ENCODE measurements around the gene HSD17B14. TPM values are rescaled to one million over a fixed set of nuclear protein-coding genes. Genes with fewer than 3 reads are reported as not detected.
"Not testable (repeated sequence)": the region's sequence is repeated elsewhere in the genome, so short reads cannot be mapped to it uniquely, and the experiment has no call there.

Gene HSD17B14
- total RNA-seq, 1 donor from 2014 or later, result 9.8 TPM

DNA sequence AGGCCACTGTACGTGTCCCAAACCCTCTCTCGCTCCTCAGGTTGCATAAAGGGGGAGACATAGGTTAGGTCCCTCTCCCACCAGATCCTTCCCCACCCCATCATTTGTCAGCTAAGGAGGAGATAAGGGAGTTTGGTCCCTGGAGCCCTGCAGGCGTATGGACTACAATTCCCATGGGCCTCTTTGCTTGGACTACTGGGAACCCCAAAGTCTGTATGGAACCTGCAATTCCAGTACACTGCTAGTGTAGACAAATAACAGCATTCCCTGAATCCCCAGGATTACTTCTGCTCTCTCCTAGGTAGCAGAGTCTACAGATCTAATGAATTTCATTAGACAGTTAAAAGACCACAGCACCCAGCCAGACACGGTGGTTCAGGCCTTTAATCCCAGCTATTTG is 16.0 kb upstream of the HSD17B14 start:
- TF ChIP-seq, protein P1, sequence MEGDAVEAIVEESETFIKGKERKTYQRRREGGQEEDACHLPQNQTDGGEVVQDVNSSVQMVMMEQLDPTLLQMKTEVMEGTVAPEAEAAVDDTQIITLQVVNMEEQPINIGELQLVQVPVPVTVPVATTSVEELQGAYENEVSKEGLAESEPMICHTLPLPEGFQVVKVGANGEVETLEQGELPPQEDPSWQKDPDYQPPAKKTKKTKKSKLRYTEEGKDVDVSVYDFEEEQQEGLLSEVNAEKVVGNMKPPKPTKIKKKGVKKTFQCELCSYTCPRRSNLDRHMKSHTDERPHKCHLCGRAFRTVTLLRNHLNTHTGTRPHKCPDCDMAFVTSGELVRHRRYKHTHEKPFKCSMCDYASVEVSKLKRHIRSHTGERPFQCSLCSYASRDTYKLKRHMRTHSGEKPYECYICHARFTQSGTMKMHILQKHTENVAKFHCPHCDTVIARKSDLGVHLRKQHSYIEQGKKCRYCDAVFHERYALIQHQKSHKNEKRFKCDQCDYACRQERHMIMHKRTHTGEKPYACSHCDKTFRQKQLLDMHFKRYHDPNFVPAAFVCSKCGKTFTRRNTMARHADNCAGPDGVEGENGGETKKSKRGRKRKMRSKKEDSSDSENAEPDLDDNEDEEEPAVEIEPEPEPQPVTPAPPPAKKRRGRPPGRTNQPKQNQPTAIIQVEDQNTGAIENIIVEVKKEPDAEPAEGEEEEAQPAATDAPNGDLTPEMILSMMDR (IDR thresholded peaks at IDR 0.05), result no peak
- intact Hi-C loops (cut with DNase I), result no loop called here
- H3K9me3 ChIP-seq, result no peaks in the 10 kb centered on the region

DNA sequence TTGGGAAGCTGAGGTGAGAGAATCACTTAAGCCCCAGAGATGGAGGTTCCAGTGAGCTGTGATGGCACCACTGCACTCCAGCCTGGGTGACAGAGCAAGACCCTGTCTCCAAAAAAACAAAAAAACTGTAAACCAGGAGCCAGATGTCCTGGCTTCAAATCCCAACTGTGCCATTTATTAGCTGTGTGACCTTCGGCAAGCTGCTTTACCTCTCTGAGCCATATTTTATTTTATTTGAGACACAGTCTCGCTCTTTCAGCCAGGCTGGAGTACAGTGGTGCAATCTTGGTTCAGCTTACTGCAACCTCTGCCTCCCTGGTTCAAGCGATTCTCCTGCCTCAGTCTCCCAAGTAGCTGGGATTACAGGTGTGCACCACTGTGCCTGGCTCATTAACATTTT is 10.4 kb upstream of the HSD17B14 start:
- H3K27ac ChIP-seq, H3K27me3 ChIP-seq: not testable (repeated sequence)
- H3K36me3 ChIP-seq, result peaks cover 7 to 23% of the 10 kb centered on the region in 2 donors

More for the DNA sequence above, 16.0 kb upstream of the HSD17B14 start:
- DNase-seq (ENCODE audit: low spot score in 2 of 2), result no peak
- no peaks in the 10 kb centered on the region for H3K4me1 ChIP-seq
- H3K27me3 ChIP-seq, result no peaks in the 10 kb centered on the region
- peaks cover 5 to 6% of the 10 kb centered on the region in 2 donors for H3K36me3 ChIP-seq
- H3K4me3 ChIP-seq, result no peak overlapping the region
- H3K27ac ChIP-seq, result no peak overlapping the region

DNA sequence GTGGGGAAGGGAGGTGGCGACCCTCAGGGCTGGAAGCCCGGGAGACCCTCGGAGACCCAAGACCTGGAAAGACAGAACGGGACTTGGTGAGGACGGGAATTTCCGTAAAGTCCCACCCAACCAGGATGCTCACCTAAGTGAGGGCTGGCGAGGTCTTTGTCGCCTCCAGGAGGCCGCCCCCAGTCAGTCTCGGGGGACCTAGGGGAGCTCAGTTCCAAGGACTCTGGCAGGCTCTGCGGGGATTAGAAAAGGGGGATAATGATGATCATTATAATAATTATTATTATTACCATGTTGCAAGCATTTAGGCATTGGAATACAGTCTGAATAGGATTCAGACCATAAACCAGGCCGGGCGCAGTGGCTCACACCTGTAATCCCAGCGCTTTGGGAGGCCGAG is 9.1 kb upstream of the HSD17B14 start:
- TF ChIP-seq, protein P1 (IDR thresholded peaks at IDR 0.05), result no peak
- no peak overlapping the region for H3K27ac ChIP-seq
- no peaks in the 10 kb centered on the region for H3K4me1 ChIP-seq
- H3K4me3 ChIP-seq, result no peak overlapping the region
- no peaks in the 10 kb centered on the region for H3K9me3 ChIP-seq
- peaks cover 7 to 23% of the 10 kb centered on the region in 2 donors for H3K36me3 ChIP-seq
- intact Hi-C loops (cut with DNase I), result no loop called here
- no peaks in the 10 kb centered on the region for H3K27me3 ChIP-seq
- DNase-seq (ENCODE audit: low spot score in 2 of 2), result no peak

More for the DNA sequence above, 10.4 kb upstream of the HSD17B14 start:
- DNase-seq (ENCODE audit: low spot score in 2 of 2); H3K9me3 ChIP-seq; H3K4me1 ChIP-seq; intact Hi-C loops (cut with DNase I); H3K4me3 ChIP-seq: not testable (repeated sequence)

DNA sequence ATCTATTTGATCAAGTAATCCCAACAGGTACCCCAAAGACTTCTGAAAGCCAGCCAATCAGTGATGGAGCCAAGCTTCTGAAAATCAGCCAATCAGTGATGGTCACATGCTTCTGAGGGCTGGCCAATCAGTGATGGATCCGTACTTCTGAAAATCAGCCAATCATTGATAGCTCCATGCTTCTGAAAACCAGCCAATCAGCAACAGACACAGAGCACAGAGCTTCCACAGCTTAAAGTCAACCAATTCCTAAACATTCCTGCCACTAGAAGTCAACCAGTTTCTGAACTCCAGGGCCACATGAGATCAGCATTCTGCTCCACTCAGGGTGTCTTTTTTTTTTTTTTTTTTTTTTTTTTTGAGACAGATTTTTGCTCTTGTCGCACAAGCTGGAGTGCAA is 8.2 kb upstream of the HSD17B14 start:
- Histone ChIP-seq H3K4me3 (no peak overlapping the region), H3K9me3 (no peaks in the 10 kb centered on the region), H3K4me1 (no peaks in the 10 kb centered on the region), H3K27me3 (no peaks in the 10 kb centered on the region), H3K36me3 (peaks cover 7 to 23% of the 10 kb centered on the region in 2 donors), H3K27ac (no peak overlapping the region)
- TF ChIP-seq, protein P1 (IDR thresholded peaks at IDR 0.05), result no peak
- DNase-seq (ENCODE audit: low spot score in 2 of 2), result no peak
- intact Hi-C loops (cut with DNase I), result no loop called here

DNA sequence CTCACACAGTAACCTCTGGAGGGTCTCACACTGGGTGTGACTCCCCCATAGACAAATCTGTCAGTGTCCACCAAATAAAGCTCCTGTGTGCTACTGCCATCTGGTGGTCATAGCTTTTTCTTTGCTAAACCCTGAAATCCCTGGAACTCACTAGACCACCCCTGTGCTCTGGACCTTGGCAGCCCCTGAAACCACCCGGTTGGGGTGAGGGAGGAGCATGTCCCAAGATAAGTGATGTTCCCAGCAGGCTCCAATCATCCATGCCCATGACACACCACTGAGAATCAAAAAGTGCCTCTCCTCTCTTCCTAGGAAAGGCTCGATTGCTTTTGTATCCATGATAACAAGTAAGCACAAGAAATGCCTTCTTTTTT is 6.5 kb upstream of the HSD17B14 start:
- Histone ChIP-seq H3K9me3 (no peaks in the 10 kb centered on the region), H3K4me3 (no peak overlapping the region), H3K4me1 (no peaks in the 10 kb centered on the region), H3K27ac (no peak overlapping the region), H3K27me3 (no peaks in the 10 kb centered on the region), H3K36me3 (peaks cover 6 to 22% of the 10 kb centered on the region in 2 donors)
- TF ChIP-seq, protein P1 (IDR thresholded peaks at IDR 0.05), result peak; percentile 56 to 87 (median 72)
- DNase-seq (ENCODE audit: low spot score in 2 of 2), result peak in 1 of 2 donors; percentile 69
- intact Hi-C loops (cut with DNase I), result loop anchor here (1.0 kb wide), 1 partner anchor 54 kb away; no protein-coding TSS in a partner anchor

DNA sequence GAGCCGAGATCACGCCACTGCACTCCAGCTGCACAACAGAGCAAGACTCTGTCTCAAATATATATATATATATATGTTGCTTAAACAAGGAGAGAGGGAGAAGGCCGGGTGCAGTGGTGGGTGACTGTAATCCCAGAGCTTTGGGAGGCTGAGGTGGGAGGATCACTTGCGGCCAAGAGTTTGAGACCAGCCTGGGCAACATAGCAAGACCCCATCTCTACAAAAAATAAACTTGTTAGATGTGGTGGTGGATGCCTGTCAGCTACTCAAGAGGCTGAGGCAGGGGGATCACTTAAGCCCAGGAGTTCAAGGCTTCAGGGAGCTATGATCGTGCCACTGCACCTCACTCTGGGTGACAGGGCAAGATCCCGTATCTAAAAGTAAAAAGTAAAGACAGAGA is 5.3 kb upstream of the HSD17B14 start:
- TF ChIP-seq, protein P1 (IDR thresholded peaks at IDR 0.05), result no peak
- DNase-seq (ENCODE audit: low spot score in 2 of 2), result no peak
- no peaks in the 10 kb centered on the region for H3K9me3 ChIP-seq
- H3K4me1 ChIP-seq, result peaks cover 0 to 3% of the 10 kb centered on the region in 2 donors
- no peaks in the 10 kb centered on the region for H3K27me3 ChIP-seq
- H3K27ac ChIP-seq, result no peak overlapping the region
- intact Hi-C loops (cut with DNase I), result no loop called here
- no peak overlapping the region for H3K4me3 ChIP-seq
- peaks cover 0 to 12% of the 10 kb centered on the region in 2 donors for H3K36me3 ChIP-seq
